NCI-H69 (cell line): ENCODE measurements around the gene PKP1.
"Not testable (repeated sequence)": the region's sequence is repeated elsewhere in the genome, so short reads cannot be mapped to it uniquely, and the experiment has no call there.

Experiments used
- DNase-seq: peaks from one replicate; lab custom pipeline; 2025; lab: John Stamatoyannopoulos, UW

Gene PKP1

GRCh38 chr1:201282931-201283829 is at the start of gene PKP1:
Gene PKP1 (plus strand): TSS chr1:201283506. CDS start chr1:201283703, 197 bp downstream.
- DNase-seq, result peak; percentile 69

GRCh38 chr1:201239646-201240045 is 43.7 kb upstream of the PKP1 start:
- not testable (repeated sequence) for DNase-seq

- no peak for DNase-seq
These were observed 43.1 kb upstream of the PKP1 start for GRCh38 chr1:201240171-201240570.

DNA sequence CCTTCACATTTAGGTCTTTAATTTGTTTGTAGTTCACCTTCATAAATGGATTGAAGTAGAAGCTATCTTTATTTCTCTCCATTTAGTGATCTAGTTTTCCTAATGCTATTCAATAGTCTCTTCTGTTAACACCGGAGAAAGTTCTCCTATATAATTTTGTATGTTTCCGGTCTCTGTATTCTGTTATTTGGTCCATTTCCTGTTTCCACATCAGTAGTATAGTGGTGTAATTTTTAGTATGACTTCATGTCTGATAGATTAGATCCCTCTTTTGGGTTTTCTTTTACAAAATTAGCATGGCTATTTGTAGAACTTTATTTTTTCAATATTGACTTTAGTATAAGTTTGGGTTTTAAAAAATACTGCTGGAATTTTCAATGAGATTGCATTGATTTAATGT is 41.6 kb upstream of the PKP1 start:
- no peak for DNase-seq

DNA sequence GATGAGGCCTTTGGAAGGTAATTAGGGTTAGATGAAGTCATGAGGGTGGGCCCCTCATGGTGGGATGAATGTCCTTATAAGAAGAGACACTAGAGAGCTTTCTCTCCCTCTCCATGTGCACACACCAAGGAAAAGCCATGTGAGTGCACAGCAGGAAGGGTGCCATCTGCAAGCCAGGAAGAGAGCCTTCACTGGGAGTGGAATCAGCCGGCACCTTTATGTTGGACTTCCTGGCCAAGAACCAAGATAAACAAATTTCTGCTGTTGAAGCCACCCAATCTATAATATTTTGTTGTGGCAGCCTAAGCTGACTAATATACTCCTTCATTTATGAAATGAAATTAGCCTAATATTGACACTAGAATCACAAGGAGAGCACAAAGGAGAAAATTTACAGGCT is 38.2 kb upstream of the PKP1 start:
- peak; percentile 87 for DNase-seq

GRCh38 chr1:201248721-201249559 is 34.4 kb upstream of the PKP1 start:
- DNase-seq, result no peak

- DNase-seq, result no peak
These were observed 32.8 kb upstream of the PKP1 start for GRCh38 chr1:201250326-201251011.

GRCh38 chr1:201251411-201251810 is 31.9 kb upstream of the PKP1 start:
- DNase-seq, result no peak

DNA sequence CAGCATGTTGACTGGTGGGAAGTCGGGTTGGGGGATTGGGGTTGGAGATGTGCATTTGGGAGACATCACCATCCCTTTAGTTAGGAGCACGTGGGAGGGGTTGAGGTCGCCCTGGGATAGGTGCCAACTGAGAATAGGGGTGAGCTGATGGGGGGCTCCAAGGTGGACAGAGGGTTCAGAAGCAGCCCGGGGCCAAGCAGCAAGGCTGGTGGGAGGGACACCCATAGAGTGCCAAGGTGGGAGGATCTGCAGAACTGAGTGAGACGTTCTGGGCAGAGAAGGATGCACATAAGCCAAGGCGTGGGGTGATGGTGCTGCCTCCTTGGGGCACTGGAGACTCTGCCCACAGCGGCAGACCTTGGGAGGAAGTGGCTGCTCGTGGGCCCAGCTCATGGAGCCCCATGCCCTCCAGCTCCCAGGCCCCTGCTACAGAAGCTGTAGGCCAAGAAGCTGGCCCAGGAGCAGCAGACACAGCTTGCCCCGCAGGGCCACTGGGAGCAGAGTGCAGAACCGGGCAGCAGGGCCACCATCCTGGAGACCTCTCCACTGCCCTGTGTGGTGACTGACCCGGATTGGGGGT is 31.4 kb upstream of the PKP1 start:
- no peak for DNase-seq

- no peak for DNase-seq
These were observed 30.3 kb upstream of the PKP1 start for GRCh38 chr1:201252944-201253371.

DNA sequence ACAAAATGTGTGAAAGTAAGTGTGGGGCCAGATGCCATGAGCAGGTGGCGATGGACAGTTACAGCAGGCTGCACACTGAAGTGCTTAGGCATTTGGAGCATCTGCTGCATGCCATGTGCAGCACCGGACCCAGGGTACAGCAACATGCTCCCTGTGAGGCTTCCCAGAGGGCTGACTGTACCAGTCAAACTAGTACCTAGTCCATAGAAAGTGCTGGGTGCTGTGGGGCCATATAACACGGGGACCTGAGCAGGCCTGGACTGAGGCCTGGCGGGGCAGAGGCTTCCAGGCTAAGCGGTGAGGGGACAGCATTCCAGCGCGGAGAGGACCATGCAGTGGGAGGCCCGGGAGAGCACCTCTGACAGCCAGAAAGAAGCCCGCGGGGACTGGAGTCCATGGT is 29.9 kb upstream of the PKP1 start:
- no peak for DNase-seq

DNA sequence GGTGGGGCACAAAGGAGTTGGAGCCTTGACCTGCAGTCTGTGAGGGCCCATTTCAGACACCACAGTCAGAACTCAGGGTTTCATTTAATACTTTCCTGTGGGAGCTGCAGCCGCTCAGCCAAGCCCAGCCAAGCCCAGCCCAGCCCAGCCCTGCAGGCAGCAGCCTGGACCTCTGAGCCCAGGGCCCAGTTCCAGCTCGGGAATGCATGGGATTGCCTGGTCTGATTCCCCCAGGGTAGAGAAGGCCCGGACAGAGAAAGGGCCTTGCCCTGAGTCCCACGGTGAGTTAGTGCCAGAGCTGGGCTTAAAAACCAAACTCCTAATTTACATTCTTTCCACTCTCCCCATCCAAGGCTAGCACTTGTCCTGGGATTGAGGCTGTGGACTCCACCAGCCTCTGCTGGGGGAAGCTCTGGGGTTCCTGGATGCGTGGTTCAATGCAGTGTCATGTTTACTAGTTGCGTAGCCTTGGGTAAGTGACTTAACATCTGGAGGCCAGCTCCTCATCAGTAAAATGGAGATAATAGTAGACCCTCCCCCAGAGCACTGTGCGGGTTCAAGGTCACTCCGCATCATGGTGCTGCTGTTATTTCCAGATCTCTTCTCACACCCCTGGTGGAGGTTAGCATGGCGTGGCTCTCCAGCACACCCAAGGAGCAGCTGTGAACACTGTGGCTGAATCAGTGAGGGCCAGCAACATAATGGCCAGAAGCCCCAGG is 29.2 kb upstream of the PKP1 start:
- no peak for DNase-seq

GRCh38 chr1:201254625-201255478 is 28.5 kb upstream of the PKP1 start:
- DNase-seq, result peak; percentile 61

DNA sequence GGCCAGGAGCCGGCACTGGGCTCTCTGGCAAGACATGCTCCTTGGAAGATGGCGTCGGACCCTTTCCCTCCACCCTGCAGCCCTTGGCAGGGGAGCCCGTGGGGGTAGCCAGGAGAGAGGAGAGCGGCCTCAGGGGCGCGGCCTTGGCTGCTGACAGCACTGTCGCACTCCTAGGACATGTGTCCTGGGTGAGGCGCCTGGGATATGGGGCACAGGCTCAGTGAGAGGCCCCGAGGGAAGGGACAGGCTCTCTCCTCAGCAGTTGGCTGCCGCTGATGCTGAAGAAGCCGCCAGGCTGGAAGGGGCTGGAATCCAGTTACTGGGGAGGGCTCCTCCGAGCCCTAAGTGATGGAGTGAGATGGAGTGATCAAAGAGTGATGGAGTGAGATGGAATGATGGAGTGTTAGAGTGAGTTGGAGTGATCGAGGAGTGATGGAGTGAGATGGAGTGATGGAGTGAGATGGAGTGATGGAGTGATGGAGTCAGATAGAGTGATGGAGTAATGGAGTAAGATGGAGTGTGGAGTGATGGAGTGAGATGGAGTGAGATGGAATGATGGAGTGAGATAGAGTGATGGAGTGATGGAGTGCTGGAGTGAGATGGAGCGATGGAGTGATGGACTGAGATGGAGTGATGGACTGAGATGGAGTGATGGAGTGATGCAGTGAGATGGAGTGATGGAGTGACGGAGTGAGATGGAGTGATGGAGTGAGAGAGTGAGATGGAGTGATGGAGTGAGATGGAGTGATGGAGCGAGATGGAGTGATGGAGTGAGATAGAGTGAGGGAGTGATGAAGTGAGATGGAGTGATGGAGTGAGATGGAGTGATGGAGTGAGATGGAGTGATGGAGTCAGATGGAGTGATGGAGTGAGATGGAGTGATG is 27.6 kb upstream of the PKP1 start:
- DNase-seq, result no peak

DNA sequence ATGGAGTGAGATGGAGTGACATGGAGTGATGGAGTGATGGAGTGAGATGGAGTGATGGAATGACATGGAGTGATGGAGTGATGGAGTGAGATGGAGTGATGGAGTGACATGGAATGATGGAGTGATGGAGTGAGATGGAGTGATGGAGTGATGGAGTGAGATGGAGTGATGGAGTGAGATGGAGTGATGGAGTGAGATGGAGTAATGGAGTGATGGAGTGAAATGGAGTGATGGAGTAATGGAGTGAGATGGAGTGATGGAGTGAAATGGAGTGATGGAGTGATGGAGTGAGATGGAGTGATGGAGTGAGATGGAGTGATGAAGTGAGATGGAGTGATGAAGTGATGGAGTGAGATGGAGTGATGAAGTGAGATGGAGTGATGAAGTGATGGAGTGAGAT is 25.2 kb upstream of the PKP1 start:
- not testable (repeated sequence) for DNase-seq

DNA sequence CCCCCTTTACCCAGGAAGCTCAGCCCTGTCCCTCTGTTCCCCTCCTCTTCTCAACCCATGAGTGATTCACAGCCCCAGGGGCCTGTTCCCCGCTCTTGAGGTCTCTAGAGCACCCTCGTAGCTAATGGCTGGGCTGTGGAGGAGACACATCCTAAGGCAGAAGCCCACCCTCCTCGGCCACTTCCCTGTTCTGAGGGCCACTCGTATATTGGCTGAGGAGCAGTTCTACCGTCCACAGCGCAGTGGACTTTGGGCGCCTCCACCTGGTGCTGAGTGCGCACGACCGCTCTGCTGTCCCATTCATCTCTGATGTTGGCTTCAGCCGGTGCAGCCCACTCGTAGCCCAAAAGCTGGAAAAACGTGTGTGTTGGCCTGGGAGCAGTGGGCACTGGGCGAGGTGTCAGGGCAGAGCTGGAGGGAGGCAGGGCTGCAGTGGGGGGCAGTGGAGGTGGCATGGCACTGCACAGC is 24.5 kb upstream of the PKP1 start:
- DNase-seq, result no peak

DNA sequence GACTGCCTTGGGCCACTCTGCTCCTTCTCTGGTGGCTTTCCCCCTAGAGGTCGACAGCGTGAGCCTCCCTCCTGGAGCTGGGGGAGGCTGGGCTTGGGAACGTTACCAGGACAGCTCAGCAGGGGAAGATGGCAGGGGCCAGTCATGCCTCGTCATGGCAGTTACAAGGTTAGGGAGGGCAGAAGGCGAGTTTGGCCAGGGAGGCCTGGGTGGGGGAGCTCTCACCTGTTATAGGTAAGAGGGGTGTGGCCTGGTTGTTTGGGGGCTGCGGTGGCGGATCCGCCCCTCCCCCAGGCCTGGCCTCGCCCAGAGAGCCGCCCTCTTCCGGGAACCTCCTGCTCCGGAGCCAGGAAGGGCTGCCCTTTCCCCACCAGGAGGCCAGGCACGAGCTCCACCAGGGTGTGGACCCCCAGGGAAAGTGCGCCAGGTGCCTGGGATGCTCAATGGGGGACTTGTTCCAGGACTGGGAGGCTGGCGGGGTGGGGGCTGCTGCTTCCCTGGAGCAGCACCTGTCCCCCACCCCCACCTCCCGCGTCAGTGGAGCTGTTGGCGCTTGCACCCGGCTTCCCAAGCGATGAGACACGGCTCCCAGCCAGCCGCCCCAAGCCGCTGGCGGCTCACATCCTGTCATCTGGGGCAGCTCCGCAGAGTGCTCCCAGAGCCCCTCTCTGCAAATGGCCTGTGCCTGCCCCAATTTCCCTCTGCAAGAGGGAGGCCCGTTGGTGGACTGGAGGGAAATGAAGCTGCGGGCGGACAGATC is 23.6 kb upstream of the PKP1 start:
- peak; percentile 90 for DNase-seq

DNA sequence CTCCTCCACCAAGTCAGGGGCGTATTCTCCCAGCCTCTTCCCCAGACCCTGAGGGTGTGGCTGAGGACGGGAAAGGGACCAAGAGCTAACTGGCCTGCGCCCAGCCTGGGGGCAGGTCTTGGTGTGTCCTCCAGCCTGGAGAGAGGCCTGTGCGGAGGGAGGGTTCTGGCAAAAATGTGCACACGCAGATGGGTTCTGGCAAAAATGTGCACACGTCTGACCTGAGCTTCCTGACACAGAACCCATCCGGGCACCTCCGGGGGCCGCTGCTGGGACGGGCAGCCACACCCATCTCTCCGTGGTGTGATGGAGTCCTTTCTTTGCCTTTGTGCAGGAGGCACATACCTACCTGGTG is 23.1 kb upstream of the PKP1 start:
- DNase-seq, result peak; percentile 77
